WERI-Rb-1 (cell line): ENCODE measurements around the gene IL12A.

ENCODE experiments used
- DNase-seq: peaks from one replicate; pipeline ENCODE4 v3.0.0-alpha.2; 2020
- H3K27ac ChIP-seq: fragments of 250-450 bp; sonication (Bioruptor Pico); 2 replicates; pipeline ENCODE4 v1.5.1; 2020; ENCODE audit warnings: mild to moderate bottlenecking, moderate library complexity
- H3K27me3 ChIP-seq: fragments of 250-450 bp; sonication (Bioruptor Pico); 2 replicates; pipeline ENCODE4 v1.5.1; 2021; ENCODE audit warnings: mild to moderate bottlenecking, low read depth, moderate library complexity; ENCODE audit not compliant: insufficient read depth, severe bottlenecking
- H3K36me3 ChIP-seq: fragments of 250-450 bp; sonication (Bioruptor Pico); 2 replicates; pipeline ENCODE4 v1.5.1; 2020; ENCODE audit warnings: mild to moderate bottlenecking, moderate library complexity
- H3K4me3 ChIP-seq: 2 replicates; pipeline ENCODE4 v1.5.1; 2011; ENCODE audit warnings: low read depth, mild to moderate bottlenecking, control low read depth, low read length
- H3K9me3 ChIP-seq: fragments of 250-450 bp; sonication (Bioruptor Pico); 2 replicates; pipeline ENCODE4 v1.5.1; 2021; ENCODE audit warnings: mild to moderate bottlenecking, moderate library complexity; ENCODE audit not compliant: severe bottlenecking
- TF ChIP-seq, protein P1 (sequence below): IDR thresholded peaks from 2 replicates; pipeline ENCODE4 v1.5.1; 2011; ENCODE audit warnings: low read depth, mild to moderate bottlenecking, control low read depth, inconsistent platforms, low read length

Gene IL12A

DNA sequence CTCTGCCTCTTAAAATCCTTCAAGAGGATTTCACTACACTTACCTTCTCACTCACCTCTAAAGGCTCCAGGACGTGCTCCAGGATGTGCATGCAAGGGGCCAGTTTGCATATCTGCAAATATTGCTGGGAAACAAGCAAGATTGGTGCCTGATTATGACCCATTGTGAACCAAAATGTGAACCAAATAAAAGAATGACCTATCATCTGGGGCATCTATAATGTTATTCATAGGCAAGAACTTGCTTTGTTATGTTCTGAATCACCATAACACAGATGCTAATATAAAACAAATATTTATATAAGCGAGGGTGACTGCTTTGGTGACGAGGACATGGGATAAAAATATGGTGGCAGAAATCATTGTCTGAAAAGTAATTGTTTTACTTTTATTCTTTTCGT, 5.5 kb downstream of the IL12A start:
- TF ChIP-seq, protein P1, sequence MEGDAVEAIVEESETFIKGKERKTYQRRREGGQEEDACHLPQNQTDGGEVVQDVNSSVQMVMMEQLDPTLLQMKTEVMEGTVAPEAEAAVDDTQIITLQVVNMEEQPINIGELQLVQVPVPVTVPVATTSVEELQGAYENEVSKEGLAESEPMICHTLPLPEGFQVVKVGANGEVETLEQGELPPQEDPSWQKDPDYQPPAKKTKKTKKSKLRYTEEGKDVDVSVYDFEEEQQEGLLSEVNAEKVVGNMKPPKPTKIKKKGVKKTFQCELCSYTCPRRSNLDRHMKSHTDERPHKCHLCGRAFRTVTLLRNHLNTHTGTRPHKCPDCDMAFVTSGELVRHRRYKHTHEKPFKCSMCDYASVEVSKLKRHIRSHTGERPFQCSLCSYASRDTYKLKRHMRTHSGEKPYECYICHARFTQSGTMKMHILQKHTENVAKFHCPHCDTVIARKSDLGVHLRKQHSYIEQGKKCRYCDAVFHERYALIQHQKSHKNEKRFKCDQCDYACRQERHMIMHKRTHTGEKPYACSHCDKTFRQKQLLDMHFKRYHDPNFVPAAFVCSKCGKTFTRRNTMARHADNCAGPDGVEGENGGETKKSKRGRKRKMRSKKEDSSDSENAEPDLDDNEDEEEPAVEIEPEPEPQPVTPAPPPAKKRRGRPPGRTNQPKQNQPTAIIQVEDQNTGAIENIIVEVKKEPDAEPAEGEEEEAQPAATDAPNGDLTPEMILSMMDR = no peak
- DNase-seq = no peak
- H3K27ac ChIP-seq = no peak overlapping the region
- H3K9me3 ChIP-seq = peaks cover 8% of the 10 kb centered on the region
- H3K27me3 ChIP-seq = peaks cover 7% of the 10 kb centered on the region
- no peak overlapping the region for H3K4me3 ChIP-seq
- H3K36me3 ChIP-seq = no peaks in the 10 kb centered on the region

DNA sequence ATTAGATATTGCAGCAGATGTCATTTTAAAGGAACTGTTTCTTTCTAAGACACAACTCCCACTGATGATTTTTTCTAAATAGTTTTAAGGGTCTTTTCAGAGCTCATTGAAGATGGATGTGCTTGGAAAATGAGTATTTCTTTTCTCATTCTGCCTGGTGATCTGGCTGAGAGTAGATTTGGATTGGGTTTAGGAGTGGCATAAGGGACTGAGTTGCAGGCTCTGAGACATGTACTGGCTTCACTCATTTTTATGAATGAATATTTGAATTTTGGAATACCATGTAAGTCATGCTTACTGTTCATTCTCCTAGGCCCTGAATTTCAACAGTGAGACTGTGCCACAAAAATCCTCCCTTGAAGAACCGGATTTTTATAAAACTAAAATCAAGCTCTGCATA, 6.5 kb downstream of the IL12A start:
- TF ChIP-seq, protein P1 = no peak
- no peaks in the 10 kb centered on the region for H3K36me3 ChIP-seq

DNA sequence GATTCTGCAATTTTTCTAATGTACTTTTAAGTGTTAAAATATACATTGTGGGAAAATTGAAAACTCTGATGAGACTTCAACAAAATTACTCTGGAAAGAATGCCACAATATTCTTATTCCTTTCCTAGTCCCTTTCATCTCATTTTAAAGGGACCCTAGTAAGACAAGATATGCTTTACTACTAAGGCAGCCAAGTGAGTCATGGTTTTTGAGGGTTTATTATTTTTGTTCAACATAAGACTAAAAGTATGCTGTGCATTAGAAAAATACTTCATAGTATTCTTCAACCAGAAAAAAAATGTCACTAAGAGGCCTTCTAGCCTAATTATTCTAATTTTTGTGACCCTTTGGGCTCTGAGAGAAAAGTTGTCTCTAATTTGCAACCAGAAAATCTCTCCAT, 7.4 kb downstream of the IL12A start:
- no peak overlapping the region for H3K4me3 ChIP-seq
- H3K27ac ChIP-seq = no peak overlapping the region
- no peak for DNase-seq
- H3K27me3 ChIP-seq = no peaks in the 10 kb centered on the region
- TF ChIP-seq, protein P1 = no peak
- H3K9me3 ChIP-seq = peaks cover 8% of the 10 kb centered on the region
- no peaks in the 10 kb centered on the region for H3K36me3 ChIP-seq

More for the DNA sequence above, 6.5 kb downstream of the IL12A start:
- no peak overlapping the region for H3K27ac ChIP-seq
- no peaks in the 10 kb centered on the region for H3K27me3 ChIP-seq
- H3K9me3 ChIP-seq = peaks cover 8% of the 10 kb centered on the region
- DNase-seq = no peak
- H3K4me3 ChIP-seq = no peak overlapping the region

DNA sequence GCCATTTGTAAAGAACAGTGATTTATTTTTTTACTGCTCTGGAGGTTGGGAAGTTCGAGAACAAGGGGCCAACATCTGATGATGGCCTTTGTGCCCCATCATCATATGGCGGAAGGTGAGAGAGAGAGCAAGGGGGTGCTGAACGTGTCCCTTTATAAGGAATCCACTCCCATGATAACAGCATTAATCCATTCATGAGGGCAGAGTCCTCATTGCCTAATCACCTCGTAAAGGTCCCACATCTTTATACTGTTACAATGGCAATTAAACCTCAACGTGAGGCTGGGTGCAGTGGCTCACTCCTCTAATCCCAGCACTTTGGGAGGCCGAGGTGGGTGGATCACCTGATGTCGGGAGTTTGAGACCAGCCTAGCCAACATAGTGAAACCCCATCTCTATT, 8.3 kb downstream of the IL12A start:
- H3K9me3 ChIP-seq = no peaks in the 10 kb centered on the region
- no peak for DNase-seq
- TF ChIP-seq, protein P1 = no peak
- H3K36me3 ChIP-seq = no peaks in the 10 kb centered on the region
- H3K27me3 ChIP-seq = no peaks in the 10 kb centered on the region
- no peak overlapping the region for H3K4me3 ChIP-seq
- H3K27ac ChIP-seq = no peak overlapping the region

GRCh38 chr3:160001148-160001760, 12.6 kb downstream of the IL12A start:
- H3K4me3 ChIP-seq = no peak overlapping the region
- TF ChIP-seq, protein P1 = no peak
- no peak overlapping the region for H3K27ac ChIP-seq
- no peaks in the 10 kb centered on the region for H3K27me3 ChIP-seq
- no peaks in the 10 kb centered on the region for H3K9me3 ChIP-seq
- H3K36me3 ChIP-seq = no peaks in the 10 kb centered on the region
- no peak for DNase-seq
